Endothelial cell of umbilical vein (primary cell): Measurements from ENCODE around the gene TM9SF1.

Experiments used
- POLR2A ChIP-seq: IDR thresholded peaks from 2 replicates; pipeline ENCODE4 v1.6.1; 2012; ENCODE audit warnings: low read depth, mild to moderate bottlenecking, control low read depth, low read length
- TF ChIP-seq, protein P1 (sequence below), 2 donors: IDR thresholded peaks; 1 replicate in 1 of 2; 2 replicates in 1 of 2; pipeline ENCODE4 v1.5.1; 2011; ENCODE audit warnings: low read length in 2 of 2, mild to moderate bottlenecking in 2 of 2, moderate library complexity in 2 of 2, control low read depth in 1 of 2, inconsistent platforms in 1 of 2, low read depth in 1 of 2; ENCODE audit not compliant: insufficient read depth in 1 of 2; ENCODE audit errors: extremely low read depth in 1 of 2

DNA sequence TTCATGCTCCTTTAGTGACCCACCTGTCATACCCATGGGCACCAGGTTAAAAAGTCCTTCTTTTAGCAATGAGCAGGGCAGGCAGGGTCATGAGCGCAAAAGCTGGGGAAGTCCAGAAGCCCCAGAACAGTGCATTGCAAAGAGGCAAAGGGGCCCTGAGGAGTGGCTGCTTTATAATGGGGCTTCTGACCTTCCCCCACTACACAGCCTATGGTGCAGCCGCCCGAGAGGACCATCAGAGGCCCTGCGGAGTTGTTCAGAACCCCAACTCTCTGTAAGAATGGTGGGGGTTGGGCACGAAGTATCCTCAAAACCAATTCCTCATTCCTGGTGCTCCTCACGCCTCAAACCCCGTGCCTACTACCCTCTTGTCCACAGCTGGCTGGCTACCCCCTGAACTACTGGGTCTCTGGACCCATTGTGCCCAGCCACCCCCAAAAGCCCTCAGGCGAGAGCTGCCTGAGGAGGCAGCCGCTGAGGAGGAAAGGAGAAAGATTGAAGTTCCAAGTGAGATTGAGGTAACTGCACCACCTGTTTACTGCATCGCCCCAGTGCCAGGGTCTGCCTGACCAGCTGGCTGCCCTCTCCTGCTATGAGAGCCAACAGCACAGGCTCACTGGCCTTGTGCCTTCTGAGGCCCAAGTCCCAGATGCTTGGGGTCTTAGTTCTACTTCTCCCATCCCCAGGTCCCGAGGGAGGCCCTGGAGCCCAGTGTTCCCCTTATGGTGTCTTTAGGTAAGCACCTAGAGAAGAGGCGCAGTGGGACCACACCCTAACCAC lies 16.7 kb downstream of the TM9SF1 start:
- TF ChIP-seq POLR2A, result no peak
- TF ChIP-seq, protein P1, sequence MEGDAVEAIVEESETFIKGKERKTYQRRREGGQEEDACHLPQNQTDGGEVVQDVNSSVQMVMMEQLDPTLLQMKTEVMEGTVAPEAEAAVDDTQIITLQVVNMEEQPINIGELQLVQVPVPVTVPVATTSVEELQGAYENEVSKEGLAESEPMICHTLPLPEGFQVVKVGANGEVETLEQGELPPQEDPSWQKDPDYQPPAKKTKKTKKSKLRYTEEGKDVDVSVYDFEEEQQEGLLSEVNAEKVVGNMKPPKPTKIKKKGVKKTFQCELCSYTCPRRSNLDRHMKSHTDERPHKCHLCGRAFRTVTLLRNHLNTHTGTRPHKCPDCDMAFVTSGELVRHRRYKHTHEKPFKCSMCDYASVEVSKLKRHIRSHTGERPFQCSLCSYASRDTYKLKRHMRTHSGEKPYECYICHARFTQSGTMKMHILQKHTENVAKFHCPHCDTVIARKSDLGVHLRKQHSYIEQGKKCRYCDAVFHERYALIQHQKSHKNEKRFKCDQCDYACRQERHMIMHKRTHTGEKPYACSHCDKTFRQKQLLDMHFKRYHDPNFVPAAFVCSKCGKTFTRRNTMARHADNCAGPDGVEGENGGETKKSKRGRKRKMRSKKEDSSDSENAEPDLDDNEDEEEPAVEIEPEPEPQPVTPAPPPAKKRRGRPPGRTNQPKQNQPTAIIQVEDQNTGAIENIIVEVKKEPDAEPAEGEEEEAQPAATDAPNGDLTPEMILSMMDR (IDR thresholded peaks at IDR 0.05; ENCODE audit: extremely low read depth in 1 of 2, insufficient read depth in 1 of 2, low read depth in 1 of 2, low read length in 2 of 2), result no peak
